ENCODE data around the gene MYO1D.

DNA sequence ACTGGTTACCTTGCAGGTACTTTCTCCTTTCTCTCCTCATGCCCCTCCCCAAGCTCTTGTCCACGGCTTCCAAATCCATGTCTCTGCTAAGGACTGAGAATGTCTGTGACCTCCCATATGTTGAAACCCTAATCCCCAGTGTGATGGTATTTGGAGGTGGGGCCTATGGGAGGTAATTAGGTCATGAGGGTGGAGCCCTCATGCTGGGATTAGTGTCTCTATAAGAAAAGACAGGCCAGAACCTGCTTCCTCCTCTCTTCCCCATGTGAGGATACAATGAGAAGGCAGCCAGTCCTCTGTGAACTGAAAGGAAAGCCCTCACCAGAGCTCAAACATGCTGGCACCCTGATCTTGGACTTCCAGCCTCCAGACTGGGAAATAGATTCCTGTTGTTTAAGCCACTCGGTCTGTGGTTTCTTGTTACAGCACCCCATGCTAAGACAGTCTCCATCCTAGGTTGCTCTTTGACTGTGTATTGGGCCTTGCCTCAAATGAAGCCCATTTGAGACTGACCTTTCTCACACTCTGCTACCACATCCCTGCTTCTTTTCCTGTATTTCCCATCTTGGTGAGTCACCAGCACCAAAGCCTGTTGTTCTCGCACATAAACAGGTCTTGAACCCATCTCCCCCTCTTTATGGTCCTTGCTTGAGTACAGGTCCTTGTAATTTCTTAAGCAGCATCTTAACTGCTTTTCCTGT is 255.2 kb downstream of the MYO1D start:
- TF ChIP-seq SIN3A (IDR thresholded peaks at IDR 0.05; ENCODE audit: borderline replicate concordance, insufficient read depth, low read depth, low read length) (no peak), TCF7L2 (IDR thresholded peaks at IDR 0.05; ENCODE audit: low read depth, low read length) (no peak), POLR2AphosphoS5 (IDR thresholded peaks at IDR 0.05; ENCODE audit: low read depth, low read length) (no peak)
- TF ChIP-seq, protein P1, sequence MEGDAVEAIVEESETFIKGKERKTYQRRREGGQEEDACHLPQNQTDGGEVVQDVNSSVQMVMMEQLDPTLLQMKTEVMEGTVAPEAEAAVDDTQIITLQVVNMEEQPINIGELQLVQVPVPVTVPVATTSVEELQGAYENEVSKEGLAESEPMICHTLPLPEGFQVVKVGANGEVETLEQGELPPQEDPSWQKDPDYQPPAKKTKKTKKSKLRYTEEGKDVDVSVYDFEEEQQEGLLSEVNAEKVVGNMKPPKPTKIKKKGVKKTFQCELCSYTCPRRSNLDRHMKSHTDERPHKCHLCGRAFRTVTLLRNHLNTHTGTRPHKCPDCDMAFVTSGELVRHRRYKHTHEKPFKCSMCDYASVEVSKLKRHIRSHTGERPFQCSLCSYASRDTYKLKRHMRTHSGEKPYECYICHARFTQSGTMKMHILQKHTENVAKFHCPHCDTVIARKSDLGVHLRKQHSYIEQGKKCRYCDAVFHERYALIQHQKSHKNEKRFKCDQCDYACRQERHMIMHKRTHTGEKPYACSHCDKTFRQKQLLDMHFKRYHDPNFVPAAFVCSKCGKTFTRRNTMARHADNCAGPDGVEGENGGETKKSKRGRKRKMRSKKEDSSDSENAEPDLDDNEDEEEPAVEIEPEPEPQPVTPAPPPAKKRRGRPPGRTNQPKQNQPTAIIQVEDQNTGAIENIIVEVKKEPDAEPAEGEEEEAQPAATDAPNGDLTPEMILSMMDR (IDR thresholded peaks at IDR 0.05) = no peak
- TF ChIP-seq, protein P2, sequence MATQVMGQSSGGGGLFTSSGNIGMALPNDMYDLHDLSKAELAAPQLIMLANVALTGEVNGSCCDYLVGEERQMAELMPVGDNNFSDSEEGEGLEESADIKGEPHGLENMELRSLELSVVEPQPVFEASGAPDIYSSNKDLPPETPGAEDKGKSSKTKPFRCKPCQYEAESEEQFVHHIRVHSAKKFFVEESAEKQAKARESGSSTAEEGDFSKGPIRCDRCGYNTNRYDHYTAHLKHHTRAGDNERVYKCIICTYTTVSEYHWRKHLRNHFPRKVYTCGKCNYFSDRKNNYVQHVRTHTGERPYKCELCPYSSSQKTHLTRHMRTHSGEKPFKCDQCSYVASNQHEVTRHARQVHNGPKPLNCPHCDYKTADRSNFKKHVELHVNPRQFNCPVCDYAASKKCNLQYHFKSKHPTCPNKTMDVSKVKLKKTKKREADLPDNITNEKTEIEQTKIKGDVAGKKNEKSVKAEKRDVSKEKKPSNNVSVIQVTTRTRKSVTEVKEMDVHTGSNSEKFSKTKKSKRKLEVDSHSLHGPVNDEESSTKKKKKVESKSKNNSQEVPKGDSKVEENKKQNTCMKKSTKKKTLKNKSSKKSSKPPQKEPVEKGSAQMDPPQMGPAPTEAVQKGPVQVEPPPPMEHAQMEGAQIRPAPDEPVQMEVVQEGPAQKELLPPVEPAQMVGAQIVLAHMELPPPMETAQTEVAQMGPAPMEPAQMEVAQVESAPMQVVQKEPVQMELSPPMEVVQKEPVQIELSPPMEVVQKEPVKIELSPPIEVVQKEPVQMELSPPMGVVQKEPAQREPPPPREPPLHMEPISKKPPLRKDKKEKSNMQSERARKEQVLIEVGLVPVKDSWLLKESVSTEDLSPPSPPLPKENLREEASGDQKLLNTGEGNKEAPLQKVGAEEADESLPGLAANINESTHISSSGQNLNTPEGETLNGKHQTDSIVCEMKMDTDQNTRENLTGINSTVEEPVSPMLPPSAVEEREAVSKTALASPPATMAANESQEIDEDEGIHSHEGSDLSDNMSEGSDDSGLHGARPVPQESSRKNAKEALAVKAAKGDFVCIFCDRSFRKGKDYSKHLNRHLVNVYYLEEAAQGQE (IDR thresholded peaks at IDR 0.05; ENCODE audit: insufficient read depth in 1 of 2, low read depth in 2 of 2, low read length in 1 of 2) = no peak

All from Panc1 (cell line).